ENCODE data around the gene MEX3D.

DNA sequence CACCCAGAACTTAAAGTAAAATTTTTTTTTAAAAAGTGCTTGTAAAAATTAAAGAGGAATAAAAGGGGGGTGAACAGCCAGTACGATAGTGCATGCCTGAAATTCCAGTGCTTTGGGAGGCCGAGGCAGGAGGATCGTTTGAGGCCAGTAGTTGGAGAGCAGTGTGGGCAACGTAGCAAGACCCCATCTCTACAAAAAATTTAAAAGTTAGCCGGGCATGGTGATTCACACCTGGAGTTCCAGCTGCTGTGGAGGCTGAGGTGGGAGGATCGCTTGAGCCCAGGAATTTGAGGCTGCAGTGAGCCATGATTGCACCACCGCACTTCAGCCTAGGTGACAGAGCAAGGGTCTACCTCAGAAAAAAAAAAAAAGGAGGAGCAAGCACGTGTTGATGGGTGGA, 63.1 kb downstream of the MEX3D start:
- TF ChIP-seq EZH2 (IDR thresholded peaks at IDR 0.05) (no peak), POLR2AphosphoS5 (IDR thresholded peaks at IDR 0.05; ENCODE audit: low read depth, low read length) (no peak)
- TF ChIP-seq, protein P1, sequence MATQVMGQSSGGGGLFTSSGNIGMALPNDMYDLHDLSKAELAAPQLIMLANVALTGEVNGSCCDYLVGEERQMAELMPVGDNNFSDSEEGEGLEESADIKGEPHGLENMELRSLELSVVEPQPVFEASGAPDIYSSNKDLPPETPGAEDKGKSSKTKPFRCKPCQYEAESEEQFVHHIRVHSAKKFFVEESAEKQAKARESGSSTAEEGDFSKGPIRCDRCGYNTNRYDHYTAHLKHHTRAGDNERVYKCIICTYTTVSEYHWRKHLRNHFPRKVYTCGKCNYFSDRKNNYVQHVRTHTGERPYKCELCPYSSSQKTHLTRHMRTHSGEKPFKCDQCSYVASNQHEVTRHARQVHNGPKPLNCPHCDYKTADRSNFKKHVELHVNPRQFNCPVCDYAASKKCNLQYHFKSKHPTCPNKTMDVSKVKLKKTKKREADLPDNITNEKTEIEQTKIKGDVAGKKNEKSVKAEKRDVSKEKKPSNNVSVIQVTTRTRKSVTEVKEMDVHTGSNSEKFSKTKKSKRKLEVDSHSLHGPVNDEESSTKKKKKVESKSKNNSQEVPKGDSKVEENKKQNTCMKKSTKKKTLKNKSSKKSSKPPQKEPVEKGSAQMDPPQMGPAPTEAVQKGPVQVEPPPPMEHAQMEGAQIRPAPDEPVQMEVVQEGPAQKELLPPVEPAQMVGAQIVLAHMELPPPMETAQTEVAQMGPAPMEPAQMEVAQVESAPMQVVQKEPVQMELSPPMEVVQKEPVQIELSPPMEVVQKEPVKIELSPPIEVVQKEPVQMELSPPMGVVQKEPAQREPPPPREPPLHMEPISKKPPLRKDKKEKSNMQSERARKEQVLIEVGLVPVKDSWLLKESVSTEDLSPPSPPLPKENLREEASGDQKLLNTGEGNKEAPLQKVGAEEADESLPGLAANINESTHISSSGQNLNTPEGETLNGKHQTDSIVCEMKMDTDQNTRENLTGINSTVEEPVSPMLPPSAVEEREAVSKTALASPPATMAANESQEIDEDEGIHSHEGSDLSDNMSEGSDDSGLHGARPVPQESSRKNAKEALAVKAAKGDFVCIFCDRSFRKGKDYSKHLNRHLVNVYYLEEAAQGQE (IDR thresholded peaks at IDR 0.05; ENCODE audit: low read depth) = no peak
- TF ChIP-seq, protein P2, sequence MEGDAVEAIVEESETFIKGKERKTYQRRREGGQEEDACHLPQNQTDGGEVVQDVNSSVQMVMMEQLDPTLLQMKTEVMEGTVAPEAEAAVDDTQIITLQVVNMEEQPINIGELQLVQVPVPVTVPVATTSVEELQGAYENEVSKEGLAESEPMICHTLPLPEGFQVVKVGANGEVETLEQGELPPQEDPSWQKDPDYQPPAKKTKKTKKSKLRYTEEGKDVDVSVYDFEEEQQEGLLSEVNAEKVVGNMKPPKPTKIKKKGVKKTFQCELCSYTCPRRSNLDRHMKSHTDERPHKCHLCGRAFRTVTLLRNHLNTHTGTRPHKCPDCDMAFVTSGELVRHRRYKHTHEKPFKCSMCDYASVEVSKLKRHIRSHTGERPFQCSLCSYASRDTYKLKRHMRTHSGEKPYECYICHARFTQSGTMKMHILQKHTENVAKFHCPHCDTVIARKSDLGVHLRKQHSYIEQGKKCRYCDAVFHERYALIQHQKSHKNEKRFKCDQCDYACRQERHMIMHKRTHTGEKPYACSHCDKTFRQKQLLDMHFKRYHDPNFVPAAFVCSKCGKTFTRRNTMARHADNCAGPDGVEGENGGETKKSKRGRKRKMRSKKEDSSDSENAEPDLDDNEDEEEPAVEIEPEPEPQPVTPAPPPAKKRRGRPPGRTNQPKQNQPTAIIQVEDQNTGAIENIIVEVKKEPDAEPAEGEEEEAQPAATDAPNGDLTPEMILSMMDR (IDR thresholded peaks at IDR 0.05 in 2 of 3, conservative IDR thresholded peaks at IDR 0.05 in 1 of 3; ENCODE audit: borderline replicate concordance in 1 of 3, insufficient read depth in 1 of 3, low read depth in 2 of 3, low read length in 2 of 3) = no peak

Measured in HCT116 (cell line).